Esophagus squamous epithelium (tissue), 5 donors: ENCODE measurements around the gene GNAI1. TPM values are rescaled to one million over a fixed set of nuclear protein-coding genes. Genes with fewer than 3 reads are reported as not detected.

ENCODE experiments used
- DNase-seq: peaks from one replicate; lab custom pipeline; 2025; lab: John Stamatoyannopoulos, UW
- H3K27ac ChIP-seq, 4 donors: fragments of 200-600 bp; sonication (generic); one replicate each; pipeline ENCODE4 v1.5.1; 2016 to 2019; ENCODE audit warnings: mild to moderate bottlenecking in 1 of 4
- H3K27me3 ChIP-seq, 4 donors: fragments of 200-600 bp; sonication (generic); 1 replicate in 3 of 4; 2 replicates in 1 of 4; pipeline versions ENCODE4 v1.5.1 to v1.6.0; 2017 to 2021; ENCODE audit warnings: antibody characterized with exemption in 1 of 4
- H3K36me3 ChIP-seq, 3 donors: fragments of 200-600 bp; sonication (generic); one replicate each; pipeline ENCODE4 v1.5.1; 2016 to 2019
- H3K4me1 ChIP-seq, 3 donors: fragments of 200-600 bp; sonication (generic); one replicate each; pipeline ENCODE4 v1.5.1; 2017 to 2019
- H3K4me3 ChIP-seq, 4 donors: fragments of 200-600 bp; sonication (generic); 1 replicate in 3 of 4; 2 replicates in 1 of 4; pipeline ENCODE4 v1.5.1; 2016 to 2019; ENCODE audit warnings: mild to moderate bottlenecking in 2 of 4, moderate library complexity in 1 of 4
- H3K9me3 ChIP-seq, 3 donors: fragments of 200-600 bp; sonication (generic); one replicate each; pipeline ENCODE4 v1.5.1; 2016 to 2019
- CTCF ChIP-seq, 6 experiments: fragments of 450-650 bp in 4 of 6; fragments of 200-600 bp in 2 of 6; sonication (generic) in 2 of 6; IDR thresholded peaks; one replicate each; pipeline ENCODE4 v1.5.1; 2016 to 2019; ENCODE audit warnings: antibody characterized with exemption in 6 of 6, mild to moderate bottlenecking in 4 of 6, moderate library complexity in 4 of 6
- POLR2A ChIP-seq, 4 donors: fragments of 450-650 bp; IDR thresholded peaks; one replicate each; pipeline ENCODE4 v1.6.1; 2017; ENCODE audit warnings: antibody characterized with exemption in 4 of 4, mild to moderate bottlenecking in 4 of 4, moderate library complexity in 3 of 4
- WGBS, 2 donors: methylation state at CpG; one replicate each; pipeline ENCODE4 v1.1.5; 2018; 5-methylcytosine and 5-hydroxymethylcytosine counted together
- intact Hi-C: fragments of 100-400 bp; cut with DNase I; formaldehyde crosslinking; loops from one replicate; pipeline ENCODE4 v1.15.0; 2022
- total RNA-seq, 4 donors: library from RNA; depleted of rRNA; stranded (reverse); fragments of >200 nt; gene quantifications; one replicate each; pipeline ENCODE4 v1.1.0, GENCODE V29; 2016
- donor health status: DM: yes; HTN: yes; CAD: no.

Gene GNAI1
- total RNA-seq, 4 donors from 2014 or later, result 27.3 to 46.3 (median 38.8) TPM

GRCh38 chr7:80189638-80190037 is 55.0 kb downstream of the GNAI1 start:
- peaks cover 0 to 27% (median 0%) of the 10 kb centered on the region in 3 donors for H3K4me1 ChIP-seq
- no peaks in the 10 kb centered on the region for H3K9me3 ChIP-seq
- H3K36me3 ChIP-seq, result peaks cover 0 to 13% (median 0%) of the 10 kb centered on the region in 3 donors
- no peak overlapping the region for H3K4me3 ChIP-seq
- no peak for TF ChIP-seq POLR2A (IDR thresholded peaks at IDR 0.05)
- no peak for TF ChIP-seq CTCF (IDR thresholded peaks at IDR 0.05)
- H3K27ac ChIP-seq, result no peak overlapping the region
- no peak for DNase-seq
- intact Hi-C loops, result no loop called here
- H3K27me3 ChIP-seq, result no peaks in the 10 kb centered on the region
- WGBS, 2 donors, result 51 to 65% methylated on average over 4 of the region's 4 CpGs

GRCh38 chr7:80197627-80198026 is 63.0 kb downstream of the GNAI1 start:
- H3K9me3 ChIP-seq, result no peaks in the 10 kb centered on the region
- H3K27ac ChIP-seq, result no peak overlapping the region
- H3K4me1 ChIP-seq, result no peaks in the 10 kb centered on the region
- no peaks in the 10 kb centered on the region for H3K27me3 ChIP-seq
- DNase-seq, result no peak
- no peak for TF ChIP-seq POLR2A (IDR thresholded peaks at IDR 0.05)
- no peak for TF ChIP-seq CTCF (IDR thresholded peaks at IDR 0.05)
- intact Hi-C loops, result no loop called here
- H3K36me3 ChIP-seq, result peaks cover 0 to 39% (median 0%) of the 10 kb centered on the region in 3 donors
- no peak overlapping the region for H3K4me3 ChIP-seq
- WGBS, 2 donors, result 86% methylated on average over 2 of the region's 2 CpGs

GRCh38 chr7:80199051-80199450 is 64.4 kb downstream of the GNAI1 start:
- no peaks in the 10 kb centered on the region for H3K4me1 ChIP-seq
- no peak for TF ChIP-seq POLR2A (IDR thresholded peaks at IDR 0.05)
- no peak for TF ChIP-seq CTCF (IDR thresholded peaks at IDR 0.05)
- H3K9me3 ChIP-seq, result no peaks in the 10 kb centered on the region
- DNase-seq, result no peak
- peaks cover 0 to 50% (median 0%) of the 10 kb centered on the region in 3 donors for H3K36me3 ChIP-seq
- no peaks in the 10 kb centered on the region for H3K27me3 ChIP-seq
- intact Hi-C loops, result no loop called here
- H3K4me3 ChIP-seq, result no peak overlapping the region
- H3K27ac ChIP-seq, result no peak overlapping the region
- 75 to 83% methylated on average over 5 of the region's 5 CpGs for WGBS, 2 donors

- Histone ChIP-seq H3K36me3 (peaks cover 0 to 57% (median 0%) of the 10 kb centered on the region in 3 donors), H3K4me3 (no peak overlapping the region), H3K4me1 (peaks cover 0 to 19% (median 4%) of the 10 kb centered on the region in 3 donors), H3K27me3 (no peaks in the 10 kb centered on the region), H3K9me3 (no peaks in the 10 kb centered on the region), H3K27ac (no peak overlapping the region)
- intact Hi-C loops, result no loop called here
- DNase-seq, result no peak
- 47 to 52% methylated on average over 3 of the region's 3 CpGs for WGBS, 2 donors
- TF ChIP-seq POLR2A (IDR thresholded peaks at IDR 0.05) (no peak), CTCF (IDR thresholded peaks at IDR 0.05) (no peak)
Observed at GRCh38 chr7:80204454-80204853, 69.8 kb downstream of the GNAI1 start.

- intact Hi-C loops, result no loop called here
- WGBS, 2 donors, result 33 to 64% methylated on average over 1 of the region's 1 CpG
- Histone ChIP-seq H3K9me3 (no peaks in the 10 kb centered on the region), H3K4me1 (peaks cover 0 to 19% (median 4%) of the 10 kb centered on the region in 3 donors), H3K4me3 (no peak overlapping the region), H3K27ac (no peak overlapping the region), H3K27me3 (no peaks in the 10 kb centered on the region), H3K36me3 (peaks cover 0 to 53% (median 0%) of the 10 kb centered on the region in 3 donors)
- DNase-seq, result no peak
- TF ChIP-seq POLR2A (IDR thresholded peaks at IDR 0.05) (no peak), CTCF (IDR thresholded peaks at IDR 0.05) (no peak)
Observed at GRCh38 chr7:80204919-80205318, 70.3 kb downstream of the GNAI1 start.
